GM12878 (cell line): ENCODE data around the gene ZMYND10. TPM values are rescaled to one million over a fixed set of nuclear protein-coding genes. Genes with fewer than 3 reads are reported as not detected.

Experiments used
- CHD4 ChIP-seq: fragments of 200-600 bp; sonication (generic); IDR thresholded peaks from 2 replicates; pipeline ENCODE4 v1.6.1; 2016; ENCODE audit warnings: mild to moderate bottlenecking
- HDGF ChIP-seq: fragments of 450-650 bp; IDR thresholded peaks from 2 replicates; pipeline ENCODE4 v1.6.1; 2016; ENCODE audit warnings: antibody characterized with exemption
- HSF1 ChIP-seq: fragments of 150-350 bp; IDR thresholded peaks from 2 replicates; pipeline ENCODE4 v1.6.1; 2014; ENCODE audit warnings: mild to moderate bottlenecking, low read depth, low read length
- JUNB ChIP-seq: IDR thresholded peaks from 2 replicates; pipeline ENCODE4 v1.6.1; 2016; ENCODE audit warnings: antibody characterized with exemption, mild to moderate bottlenecking
- JUND ChIP-seq: IDR thresholded peaks from 2 replicates; pipeline ENCODE4 v1.6.1; 2012; ENCODE audit warnings: low read depth, mild to moderate bottlenecking, low read length, improper control_type of control experiment, moderate library complexity
- MAX ChIP-seq: IDR thresholded peaks from 2 replicates; pipeline ENCODE4 v1.6.1; 2012; ENCODE audit warnings: low read depth, low read length, improper control_type of control experiment
- MYB ChIP-seq: fragments of 150-350 bp; IDR thresholded peaks from 2 replicates; pipeline ENCODE4 v1.6.1; 2014; ENCODE audit warnings: mild to moderate bottlenecking, low read depth, low read length, borderline replicate concordance
- NKRF ChIP-seq: fragments of 450-650 bp; conservative IDR thresholded peaks from 2 replicates; pipeline ENCODE4 v1.6.1; 2017; ENCODE audit warnings: mild to moderate bottlenecking, moderate library complexity
- PAX5 ChIP-seq: IDR thresholded peaks from 2 replicates; pipeline ENCODE4 v1.6.1; 2011; ENCODE audit warnings: low read depth, low read length, borderline replicate concordance
- POLR2A ChIP-seq: IDR thresholded peaks from 2 replicates; pipeline ENCODE4 v1.6.1; 2011; ENCODE audit warnings: low read depth, mild to moderate bottlenecking, low read length
- POLR2AphosphoS2 ChIP-seq: IDR thresholded peaks from 2 replicates; pipeline ENCODE4 v1.6.1; 2011; ENCODE audit warnings: low read depth, mild to moderate bottlenecking, low read length, improper control_type of control experiment, moderate library complexity
- RELB ChIP-seq: fragments of 450-650 bp; IDR thresholded peaks from 2 replicates; pipeline ENCODE4 v1.6.1; 2017; ENCODE audit warnings: low read depth, mild to moderate bottlenecking, moderate library complexity
- RUNX3 ChIP-seq: IDR thresholded peaks from 2 replicates; pipeline ENCODE4 v1.6.1; 2012; ENCODE audit warnings: low read length, inconsistent platforms
- SREBF1 ChIP-seq: IDR thresholded peaks from 2 replicates; pipeline ENCODE4 v1.6.1; 2012; ENCODE audit warnings: mild to moderate bottlenecking, low read length
- TCF3 ChIP-seq: IDR thresholded peaks from 2 replicates; pipeline ENCODE4 v1.6.1; 2012; ENCODE audit warnings: low read depth, mild to moderate bottlenecking, low read length, borderline replicate concordance; ENCODE audit not compliant: insufficient read depth
- ZBTB11 ChIP-seq: fragments of 450-650 bp; formaldehyde crosslinking; IDR thresholded peaks from 2 replicates; pipeline ENCODE4 v1.5.0; 2022; ENCODE audit warnings: mild to moderate bottlenecking, missing genetic modification characterization
- ZNF687 ChIP-seq: fragments of 450-650 bp; IDR thresholded peaks from 2 replicates; pipeline ENCODE4 v1.6.1; 2017; ENCODE audit warnings: mild to moderate bottlenecking, moderate library complexity
- polyA plus RNA-seq, 11 experiments: library from polyadenylated mRNA; depleted of rRNA in 4 of 11; unstranded in 6 of 11; stranded (reverse) in 5 of 11; fragments of >200 nt; fragmentation: Nextera tagmentation in 4 of 11; fragmentation: Illumina TruSeq in 1 of 11; extraction: Ambion mirVana in 4 of 11; extraction: Trizol in 1 of 11; gene quantifications; 1 replicate in 1 of 11; 2 replicates in 10 of 11; pipeline versions ENCODE4 v1.2.1 to v1.2.3, GENCODE V29; 2011 to 2016; ENCODE audit warnings: inconsistent platforms in 2 of 11, missing spikeins in 2 of 11, low read depth in 1 of 11
- total RNA-seq, 4 experiments: library from RNA; depleted of rRNA in 3 of 4; stranded (reverse); fragments of >200 nt in 3 of 4; fragmentation: Illumina TruSeq in 1 of 4; extraction: Trizol in 1 of 4; gene quantifications; 2 replicates each; pipeline versions ENCODE4 v1.2.1 to v1.2.3, GENCODE V29; 2013 to 2021

Gene ZMYND10
- total and polyA plus RNA-seq, 10 of the 15 experiments (the other 5 are each of a cell fraction or from before 2014, with no cell fraction given): 0.11 to 1.0 (median 0.37) TPM

- TF ChIP-seq JUND: peak; percentile 81
- TF ChIP-seq JUNB: no peak
- no peak for TF ChIP-seq RUNX3
- peak; percentile 92 for TF ChIP-seq POLR2A
- TF ChIP-seq TCF3: peak; percentile 46; the same call in 1 of the 2 replicates
- no peak for TF ChIP-seq HSF1
- peak; percentile 77 for TF ChIP-seq MAX
- TF ChIP-seq NKRF: peak; percentile 98
- 0 out of 2 replicates have a peak, but pooled peaks have one; percentile 77 for TF ChIP-seq POLR2AphosphoS2
- peak; percentile 95; the same call in 1 of the 2 replicates for TF ChIP-seq HDGF
- TF ChIP-seq MYB: peak; percentile 78; the same call in 1 of the 2 replicates
- no peak for TF ChIP-seq ZBTB11 (CRISPR knock-in tag)
- TF ChIP-seq ZNF687: peak; percentile 62
- no peak for TF ChIP-seq SREBF1
- no peak for TF ChIP-seq RELB
- TF ChIP-seq CHD4: no peak
- 0 out of 2 replicates have a peak, but pooled peaks have one; percentile 47 for TF ChIP-seq PAX5
These were observed 8.2 kb downstream of the ZMYND10 start (continued) for GRCh38 chr3:50337175-50337861.
